ENCODE data around the gene GARIN5A. TPM values are rescaled to one million over a fixed set of nuclear protein-coding genes. Genes with fewer than 3 reads are reported as not detected.

Gene GARIN5A
- total and polyA plus RNA-seq, 2 experiments from 2014 or later = 5.0 to 10.4 TPM

- no peaks in the 10 kb centered on the region for H3K9me2 ChIP-seq (replicated peaks; ENCODE audit: insufficient read depth)
- no peaks in the 10 kb centered on the region for H3K36me3 ChIP-seq (replicated peaks; ENCODE audit: insufficient read depth, low read depth)
- 92% methylated on average over 7 of the region's 7 CpGs for WGBS (ENCODE audit: low lambda C conversion rate, missing lambda C conversion rate)
- no peak overlapping the region for H3K4me3 ChIP-seq
- no peak for TF ChIP-seq EZH2 (IDR thresholded peaks at IDR 0.05; ENCODE audit: borderline replicate concordance)
- no peak for TF ChIP-seq EZH2phosphoT487 (IDR thresholded peaks at IDR 0.05; ENCODE audit: low read depth, severe bottlenecking, unreplicated experiment)
- TF ChIP-seq CTCF (IDR thresholded peaks at IDR 0.05; ENCODE audit: poor library complexity) = no peak
- H3K4me2 ChIP-seq = no peak overlapping the region
- DNase-seq (ENCODE audit: low spot score) = no peak
- peaks cover 4% of the 10 kb centered on the region for H3K4me1 ChIP-seq (ENCODE audit: insufficient read depth)
- no peaks in the 10 kb centered on the region for H4K20me1 ChIP-seq (ENCODE audit: insufficient read depth, poor library complexity, severe bottlenecking)
- H3K27me3 ChIP-seq = peaks cover 7% of the 10 kb centered on the region
- H3K27ac ChIP-seq = no peak overlapping the region
- no peaks in the 10 kb centered on the region for H3K79me2 ChIP-seq
- H2AFZ ChIP-seq = no peak overlapping the region
- H3K9me3 ChIP-seq (ENCODE audit: low read depth) = no peaks in the 10 kb centered on the region
Observed at GRCh38 chr19:50428772-50429463, 47.7 kb downstream of the GARIN5A start.

DNA sequence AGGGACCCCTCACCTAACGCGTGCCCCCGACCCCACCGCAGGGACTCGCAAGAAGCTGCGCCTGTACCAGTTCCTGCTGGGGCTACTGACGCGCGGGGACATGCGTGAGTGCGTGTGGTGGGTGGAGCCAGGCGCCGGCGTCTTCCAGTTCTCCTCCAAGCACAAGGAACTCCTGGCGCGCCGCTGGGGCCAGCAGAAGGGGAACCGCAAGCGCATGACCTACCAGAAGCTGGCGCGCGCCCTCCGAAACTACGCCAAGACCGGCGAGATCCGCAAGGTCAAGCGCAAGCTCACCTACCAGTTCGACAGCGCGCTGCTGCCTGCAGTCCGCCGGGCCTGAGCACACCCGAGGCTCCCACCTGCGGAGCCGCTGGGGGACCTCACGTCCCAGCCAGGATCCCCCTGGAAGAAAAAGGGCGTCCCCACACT is 48.6 kb downstream of the GARIN5A start:
- Histone ChIP-seq H3K9me2 (replicated peaks; ENCODE audit: insufficient read depth) (no peaks in the 10 kb centered on the region), H3K4me2 (peak overlapping the region; percentile 76), H3K4me3 (no peak overlapping the region), H4K20me1 (ENCODE audit: insufficient read depth, poor library complexity, severe bottlenecking) (no peaks in the 10 kb centered on the region), H3K4me1 (ENCODE audit: insufficient read depth) (peaks cover 4% of the 10 kb centered on the region), H3K9me3 (ENCODE audit: low read depth) (no peaks in the 10 kb centered on the region), H3K36me3 (replicated peaks; ENCODE audit: insufficient read depth, low read depth) (no peaks in the 10 kb centered on the region), H3K27me3 (peaks cover 7% of the 10 kb centered on the region), H3K79me2 (no peaks in the 10 kb centered on the region), H3K27ac (no peak overlapping the region), H2AFZ (peak overlapping the region; percentile 35)
- DNase-seq (ENCODE audit: low spot score) = peak; percentile 86
- 34% methylated on average over 37 of the region's 38 CpGs for WGBS (ENCODE audit: low lambda C conversion rate, missing lambda C conversion rate)
- TF ChIP-seq EZH2phosphoT487 (IDR thresholded peaks at IDR 0.05; ENCODE audit: low read depth, severe bottlenecking, unreplicated experiment) (no peak), CTCF (IDR thresholded peaks at IDR 0.05; ENCODE audit: poor library complexity) (no peak), EZH2 (IDR thresholded peaks at IDR 0.05; ENCODE audit: borderline replicate concordance) (no peak)

DNA sequence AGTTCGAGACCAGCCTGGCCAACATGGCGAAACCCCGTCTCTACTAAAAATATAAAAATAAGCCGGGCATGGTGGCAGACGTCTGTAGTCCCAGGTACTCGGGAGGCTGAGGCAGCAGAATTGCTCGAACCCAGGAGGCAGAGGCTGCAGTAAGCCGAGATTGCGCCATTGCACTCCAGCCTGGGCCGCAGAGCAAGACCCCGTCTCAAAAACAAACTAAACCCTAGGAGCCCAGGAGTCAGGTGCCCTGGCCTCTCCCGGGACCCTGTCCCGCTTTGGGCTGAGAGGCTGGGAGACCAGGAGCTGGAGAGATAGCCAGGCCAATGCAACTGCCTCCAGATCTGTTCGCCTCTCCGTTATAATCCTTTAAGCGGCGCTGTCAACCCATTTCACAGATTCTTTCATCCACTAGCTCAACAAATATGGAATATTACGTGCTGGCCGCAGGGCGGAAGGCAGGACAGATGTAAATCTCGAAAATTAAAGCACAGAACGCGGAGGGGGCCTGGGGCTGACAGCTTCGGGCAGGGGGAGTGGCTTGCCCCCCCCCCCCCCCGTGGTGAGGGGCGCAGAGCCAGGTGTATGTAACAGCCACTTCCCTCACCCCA is 49.2 kb downstream of the GARIN5A start:
- H3K9me2 ChIP-seq (replicated peaks; ENCODE audit: insufficient read depth) = no peaks in the 10 kb centered on the region
- no peak for TF ChIP-seq EZH2phosphoT487 (IDR thresholded peaks at IDR 0.05; ENCODE audit: low read depth, severe bottlenecking, unreplicated experiment)
- TF ChIP-seq CTCF (IDR thresholded peaks at IDR 0.05; ENCODE audit: poor library complexity) = no peak
- TF ChIP-seq EZH2 (IDR thresholded peaks at IDR 0.05; ENCODE audit: borderline replicate concordance) = no peak
- H3K4me1 ChIP-seq (ENCODE audit: insufficient read depth) = peaks cover 4% of the 10 kb centered on the region
- no peak overlapping the region for H3K27ac ChIP-seq
- DNase-seq (ENCODE audit: low spot score) = no peak
- peaks cover 4% of the 10 kb centered on the region for H3K27me3 ChIP-seq
- no peaks in the 10 kb centered on the region for H4K20me1 ChIP-seq (ENCODE audit: insufficient read depth, poor library complexity, severe bottlenecking)
- H3K9me3 ChIP-seq (ENCODE audit: low read depth) = no peaks in the 10 kb centered on the region
- peak overlapping the region; percentile 35 for H2AFZ ChIP-seq
- H3K4me3 ChIP-seq = no peak overlapping the region
- no peaks in the 10 kb centered on the region for H3K36me3 ChIP-seq (replicated peaks; ENCODE audit: insufficient read depth, low read depth)
- 95% methylated on average over 24 of the region's 26 CpGs for WGBS (ENCODE audit: low lambda C conversion rate, missing lambda C conversion rate)
- H3K4me2 ChIP-seq = peak overlapping the region; percentile 76
- no peaks in the 10 kb centered on the region for H3K79me2 ChIP-seq

Measured in hepatocyte (in vitro differentiated cells).